B cell (primary cell): ENCODE results near the gene PREX1. TPM values are rescaled to one million over a fixed set of nuclear protein-coding genes. Genes with fewer than 3 reads are reported as not detected.

Source experiments
- ATAC-seq: fragments of 200-7000 bp; cut with Tn5 transposase; one replicate; pipeline ENCODE4 v1.10.0; 2021; ENCODE audit warnings: low read depth, mild to moderate bottlenecking, moderate number of reproducible peaks, moderate library complexity
- CTCF ChIA-PET: fragments of 350-600 bp; sonication (Branson Sonifier 250); formaldehyde crosslinking; loops from one replicate; lab custom pipeline; 2021; ENCODE audit warnings: antibody characterized with exemption, inconsistent platforms; lab: Charles Lee
- POLR2A ChIA-PET: fragments of 350-600 bp; sonication (Branson Sonifier 250); formaldehyde crosslinking; loops from one replicate; lab custom pipeline; 2021; ENCODE audit warnings: antibody characterized with exemption; lab: Charles Lee
- DNase-seq: peaks from one replicate; pipeline ENCODE4 v3.0.0; 2013
- H2AFZ ChIP-seq: 2 replicates; pipeline ENCODE4 v1.6.1; 2012; ENCODE audit warnings: mild to moderate bottlenecking, low read depth, low read length; ENCODE audit not compliant: insufficient read depth, poor library complexity, severe bottlenecking
- H3K27ac ChIP-seq, 2 donors: 1 replicate in 1 of 2; 2 replicates in 1 of 2; pipeline ENCODE4 v1.5.1; 2012 to 2013; ENCODE audit warnings: low read length in 2 of 2, mild to moderate bottlenecking in 2 of 2, moderate library complexity in 1 of 2
- H3K27me3 ChIP-seq, 4 experiments: fragments of 200-600 bp in 1 of 4; sonication (generic) in 1 of 4; replicated peaks in 1 of 4; 1 replicate in 2 of 4; 2 replicates in 2 of 4; pipeline versions ENCODE4 v1.6.1 to v1.7.0; 2013 to 2016; ENCODE audit warnings: low read length in 3 of 4, mild to moderate bottlenecking in 2 of 4, mixed read lengths in 1 of 4, moderate library complexity in 1 of 4; ENCODE audit not compliant: insufficient read depth in 4 of 4, control insufficient read depth in 3 of 4; ENCODE audit errors: control extremely low read depth in 1 of 4
- H3K36me3 ChIP-seq, 2 experiments: replicated peaks in 1 of 2; 1 replicate in 1 of 2; 2 replicates in 1 of 2; pipeline versions ENCODE4 v1.6.1 to v1.7.1; 2013; ENCODE audit warnings: low read length in 1 of 2; ENCODE audit not compliant: insufficient read depth in 2 of 2, control insufficient read depth in 1 of 2; ENCODE audit errors: control extremely low read depth in 1 of 2, extremely low read depth in 1 of 2
- H3K4me1 ChIP-seq, 2 donors: fragments of 200-600 bp in 1 of 2; sonication (generic) in 1 of 2; 1 replicate in 1 of 2; 2 replicates in 1 of 2; pipeline versions ENCODE4 v1.5.1 to v1.6.1; 2013 to 2017; ENCODE audit warnings: low read length in 2 of 2; ENCODE audit not compliant: control insufficient read depth in 2 of 2, insufficient read depth in 2 of 2
- H3K4me2 ChIP-seq: replicated peaks from 2 replicates; pipeline ENCODE3; 2012; ENCODE audit warnings: mild to moderate bottlenecking, low read depth, low read length; ENCODE audit not compliant: poor library complexity, severe bottlenecking
- H3K4me3 ChIP-seq, 5 experiments: fragments of 200-600 bp in 1 of 5; sonication (generic) in 1 of 5; 1 replicate in 3 of 5; 2 replicates in 2 of 5; pipeline versions ENCODE4 v1.5.1 to v1.7.0; 2011 to 2016; ENCODE audit warnings: low read length in 4 of 5, mild to moderate bottlenecking in 4 of 5, low read depth in 2 of 5, control low read depth in 1 of 5, moderate library complexity in 1 of 5; ENCODE audit not compliant: insufficient read depth in 1 of 5; ENCODE audit errors: control extremely low read depth in 1 of 5, extremely low read depth in 1 of 5
- H3K79me2 ChIP-seq: fragments of 200-600 bp; sonication (generic); one replicate; pipeline ENCODE4 v1.6.0; 2016; ENCODE audit warnings: low read length; ENCODE audit not compliant: control insufficient read depth, insufficient read depth
- H3K9ac ChIP-seq: fragments of 200-600 bp; sonication (generic); 2 replicates; pipeline ENCODE4 v1.6.1; 2017; ENCODE audit warnings: mild to moderate bottlenecking, low read length, moderate library complexity
- H3K9me3 ChIP-seq, 3 donors: one replicate each; pipeline versions ENCODE4 v1.6.1 to v1.7.1; 2013; ENCODE audit warnings: low read length in 2 of 3; ENCODE audit not compliant: control insufficient read depth in 2 of 3, insufficient read depth in 1 of 3; ENCODE audit errors: control extremely low read depth in 1 of 3
- H4K20me1 ChIP-seq: 2 replicates; pipeline ENCODE4 v1.6.0; 2012; ENCODE audit warnings: mild to moderate bottlenecking, low read length; ENCODE audit not compliant: insufficient read depth, control insufficient read depth, poor library complexity, severe bottlenecking
- H3K27ac Mint-ChIP-seq: one replicate; pipeline ENCODE4 v1.8.0; 2021; ENCODE audit warnings: mixed read lengths
- H3K27me3 Mint-ChIP-seq: one replicate; pipeline ENCODE4 v1.8.0; 2021; ENCODE audit warnings: mixed read lengths
- H3K4me1 Mint-ChIP-seq: one replicate; pipeline ENCODE4 v1.8.0; 2021; ENCODE audit warnings: mixed read lengths
- H3K4me3 Mint-ChIP-seq: one replicate; pipeline ENCODE4 v1.8.0; 2021; ENCODE audit warnings: mixed read lengths
- H3K9me3 Mint-ChIP-seq: one replicate; pipeline ENCODE4 v1.8.0; 2022; ENCODE audit warnings: mixed read lengths; ENCODE audit not compliant: insufficient read depth
- CTCF ChIP-seq: fragments of 200-600 bp; IDR thresholded peaks from one replicate; pipeline ENCODE4 v1.8.0; 2022; ENCODE audit warnings: antibody characterized with exemption, mild to moderate bottlenecking
- EZH2 ChIP-seq: IDR thresholded peaks from 2 replicates; pipeline ENCODE4 v1.6.1; 2012; ENCODE audit warnings: borderline replicate concordance, low read depth, mild to moderate bottlenecking, moderate library complexity, low read length; ENCODE audit not compliant: insufficient read depth, poor library complexity, severe bottlenecking
- WGBS: methylation state at CpG from one replicate; pipeline ENCODE4 v1.1.5; 2013; ENCODE audit warnings: missing lambda C conversion rate; ENCODE audit not compliant: insufficient coverage; 5-methylcytosine and 5-hydroxymethylcytosine counted together
- intact Hi-C: fragments of 100-400 bp; cut with micrococcal nuclease; formaldehyde crosslinking; loops from one replicate; pipeline ENCODE4 v1.10.0; 2022
- polyA plus RNA-seq: library from polyadenylated mRNA; depleted of rRNA; stranded (reverse); fragments of >200 nt; gene quantifications from 2 replicates; pipeline ENCODE4 v1.2.3, GENCODE V29; 2012
- total RNA-seq, 2 donors: library from RNA; stranded (reverse); fragments of 120-200 nt in 1 of 2; gene quantifications; 1 replicate in 1 of 2; 2 replicates in 1 of 2; pipeline versions ENCODE4 v1.2.3 to v1.2.4, GENCODE V29; 2013 to 2022

The PREX1 gene
- total and polyA plus RNA-seq, 2 donors (not counting 1 experiment from before 2014, with no cell fraction given): 79.1 to 99.4 TPM

DNA sequence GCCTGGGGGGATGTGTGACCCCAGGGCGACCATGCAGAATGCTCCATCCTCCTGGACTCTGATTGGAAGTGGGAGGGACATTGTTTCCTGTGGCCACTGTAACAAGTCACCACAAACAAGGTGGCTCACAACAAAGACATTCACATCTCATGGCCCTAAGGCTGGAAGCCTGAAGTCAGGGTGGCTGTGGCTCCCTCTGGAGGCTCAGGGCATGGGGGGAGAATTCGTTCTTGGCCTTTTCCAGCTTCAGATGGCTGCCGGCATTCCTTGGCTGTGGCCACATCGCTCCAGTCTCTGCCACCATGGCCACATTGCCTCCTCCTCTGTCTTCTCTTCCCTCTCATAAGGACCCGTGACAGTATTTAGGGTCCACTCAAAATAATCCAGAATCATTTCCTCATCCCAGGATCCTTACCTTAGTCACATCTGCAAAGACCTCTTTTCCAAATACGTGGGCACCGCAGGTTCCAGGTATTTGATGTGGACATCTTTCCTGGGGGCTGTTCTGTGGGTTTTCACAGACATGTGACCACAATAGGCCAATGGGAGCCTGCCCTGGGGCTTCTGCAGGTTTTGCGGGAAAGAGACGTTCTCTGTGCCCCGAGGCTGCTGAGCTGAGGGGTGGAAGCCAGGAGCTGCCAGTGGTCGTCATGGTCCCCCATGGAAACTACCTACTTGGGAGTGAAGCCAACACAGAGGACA, 249.3 kb downstream of the PREX1 start:
- intact Hi-C loops: no loop called here
- no peaks in the 10 kb centered on the region for H3K4me1 ChIP-seq
- peaks cover 0 to 8% (median 2%) of the 10 kb centered on the region in 4 experiments for H3K27me3 ChIP-seq
- ATAC-seq (no peak), DNase-seq (no peak)
- Mint-ChIP-seq H3K4me1 (no peaks in the 10 kb centered on the region), H3K27ac (no peak overlapping the region), H3K4me3 (no peak overlapping the region), H3K9me3 (no peaks in the 10 kb centered on the region), H3K27me3 (peaks cover 23% of the 10 kb centered on the region)
- no peaks in the 10 kb centered on the region for H3K79me2 ChIP-seq
- TF ChIP-seq EZH2 (no peak), CTCF (no peak)
- ChIA-PET POLR2A (no interaction called here), CTCF (no interaction called here)
- H2AFZ ChIP-seq: no peak overlapping the region
- no peak overlapping the region for H3K4me2 ChIP-seq
- no peak overlapping the region for H3K27ac ChIP-seq
- H3K4me3 ChIP-seq: no peak overlapping the region
- no peaks in the 10 kb centered on the region for H4K20me1 ChIP-seq
- H3K9me3 ChIP-seq: no peaks in the 10 kb centered on the region
- WGBS: 92% methylated on average over 9 of the region's 11 CpGs
- H3K9ac ChIP-seq: no peak overlapping the region
- no peaks in the 10 kb centered on the region for H3K36me3 ChIP-seq

- H3K27ac Mint-ChIP-seq: no peak overlapping the region
- no peak overlapping the region for H3K4me3 Mint-ChIP-seq
Observed at GRCh38 chr20:48577557-48577956, 250.2 kb downstream of the PREX1 start.

More at GRCh38 chr20:48577557-48577956, 250.2 kb downstream of the PREX1 start:
- Histone ChIP-seq H3K27me3 (peaks cover 0 to 6% (median under 1%) of the 10 kb centered on the region in 4 experiments), H3K4me1 (no peaks in the 10 kb centered on the region), H3K36me3 (no peaks in the 10 kb centered on the region), H3K4me2 (no peak overlapping the region), H3K9ac (no peak overlapping the region), H3K9me3 (no peaks in the 10 kb centered on the region), H2AFZ (no peak overlapping the region), H4K20me1 (no peaks in the 10 kb centered on the region), H3K27ac (no peak overlapping the region), H3K4me3 (no peak overlapping the region), H3K79me2 (no peaks in the 10 kb centered on the region)
- DNase-seq (no peak), ATAC-seq (no peak)
- WGBS: 88% methylated on average over 11 of the region's 11 CpGs
- CTCF ChIA-PET: no interaction called here
- intact Hi-C loops: no loop called here
- peaks cover 16% of the 10 kb centered on the region for H3K27me3 Mint-ChIP-seq
- H3K9me3 Mint-ChIP-seq: no peaks in the 10 kb centered on the region
- TF ChIP-seq CTCF: no peak
- TF ChIP-seq EZH2: no peak
- H3K4me1 Mint-ChIP-seq: no peaks in the 10 kb centered on the region
- POLR2A ChIA-PET: no interaction called here
